GM19372 (cell line): ENCODE data around the gene APBA1.
A peak's percentile ranks its signal among the peaks of the same experiment; 100 is the strongest.

ENCODE experiments used
- ATAC-seq: cut with Tn5 transposase; IDR thresholded peaks from one replicate; pipeline ENCODE4 v1.9.1; 2021; ENCODE audit warnings: mild to moderate bottlenecking, low read depth, moderate library complexity; ENCODE audit not compliant: unreplicated experiment

Gene APBA1

GRCh38 chr9:69580582-69581214 is 91.5 kb downstream of the APBA1 start:
- no peak for ATAC-seq

GRCh38 chr9:69579760-69580581 is 92.2 kb downstream of the APBA1 start:
- ATAC-seq, result no peak

GRCh38 chr9:69579032-69579758 is 93.0 kb downstream of the APBA1 start:
- no peak for ATAC-seq

GRCh38 chr9:69578026-69578425 is 94.1 kb downstream of the APBA1 start:
- no peak for ATAC-seq

- no peak for ATAC-seq
Observed at GRCh38 chr9:69577123-69577522, 95.0 kb downstream of the APBA1 start.

GRCh38 chr9:69574057-69574456 is 98.1 kb downstream of the APBA1 start:
- ATAC-seq, result no peak

- ATAC-seq, result no peak
Observed at GRCh38 chr9:69573651-69574050, 98.5 kb downstream of the APBA1 start.

- ATAC-seq, result no peak
Observed at GRCh38 chr9:69572611-69573010, 99.6 kb downstream of the APBA1 start.

- no peak for ATAC-seq
Observed at GRCh38 chr9:69571032-69571431, 101.1 kb downstream of the APBA1 start.

- ATAC-seq, result no peak
Observed at GRCh38 chr9:69569738-69570451, 102.3 kb downstream of the APBA1 start.

- ATAC-seq, result no peak
Observed at GRCh38 chr9:69564557-69564956, 107.6 kb downstream of the APBA1 start.

GRCh38 chr9:69559126-69559525 is 113.0 kb downstream of the APBA1 start:
- ATAC-seq, result no peak

GRCh38 chr9:69556707-69557106 is 115.5 kb downstream of the APBA1 start:
- no peak for ATAC-seq

GRCh38 chr9:69555802-69556201 is 116.4 kb downstream of the APBA1 start:
- no peak for ATAC-seq

- no peak for ATAC-seq
Observed at GRCh38 chr9:69554945-69555344, 117.2 kb downstream of the APBA1 start.

GRCh38 chr9:69549310-69550202 is 122.6 kb downstream of the APBA1 start:
- peak; percentile 61 for ATAC-seq

GRCh38 chr9:69548681-69549080 is 123.5 kb downstream of the APBA1 start:
- ATAC-seq, result no peak

- ATAC-seq, result no peak
Observed at GRCh38 chr9:69546265-69546664, 125.9 kb downstream of the APBA1 start.

- no peak for ATAC-seq
Observed at GRCh38 chr9:69542942-69543704, 129.0 kb downstream of the APBA1 start.
